OCI-M2 (cell line): ENCODE results near the gene SLC17A5.
"Not testable (repeated sequence)": the region's sequence is repeated elsewhere in the genome, so short reads cannot be mapped to it uniquely, and the experiment has no call there.

Source experiments
- DNase-seq: peaks from one replicate; lab custom pipeline; 2025; ENCODE audit not compliant: unreplicated experiment; lab: John Stamatoyannopoulos, UW

The SLC17A5 gene

DNA sequence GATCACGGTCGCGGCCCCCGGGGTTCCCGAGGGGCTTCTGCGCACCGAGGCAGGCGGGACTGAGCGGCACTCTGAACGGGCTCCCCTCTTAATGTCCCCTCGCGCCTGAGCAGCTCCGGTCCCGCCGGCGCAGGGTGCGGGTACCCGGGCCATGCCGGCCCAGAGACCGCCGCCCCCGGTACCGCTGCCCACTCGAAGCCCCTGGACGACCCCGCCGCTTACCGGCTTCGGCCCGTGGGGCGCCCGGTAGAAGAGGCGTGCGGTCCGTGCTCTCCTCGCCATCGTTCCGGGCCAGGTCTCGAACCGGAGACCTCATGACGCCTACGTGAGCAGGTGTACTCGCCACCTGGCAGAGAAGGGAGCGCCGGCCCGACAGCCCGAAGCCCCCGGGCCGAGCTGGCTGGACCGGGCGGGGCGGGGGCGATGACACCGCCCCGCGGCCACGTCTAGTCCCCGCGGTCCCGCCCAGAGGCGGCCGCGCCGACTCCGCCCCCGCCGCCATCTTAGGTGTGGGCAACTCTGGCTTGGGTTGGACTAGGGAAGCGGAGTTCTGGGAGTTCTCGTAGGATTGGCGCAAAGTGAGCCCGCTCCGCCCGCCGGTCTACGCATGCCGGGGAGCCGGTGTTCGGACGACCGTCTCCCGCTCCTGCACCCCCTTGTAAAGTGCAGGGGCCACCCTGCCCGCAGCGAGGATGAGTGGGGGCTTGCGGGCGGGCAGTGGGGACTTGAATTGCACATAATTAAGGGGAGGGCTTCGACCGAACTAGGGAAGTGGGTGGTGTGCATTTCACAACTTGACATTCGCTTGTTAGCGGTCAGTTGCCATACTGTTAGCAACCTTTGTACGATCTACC lies at the start of gene SLC17A5:
TSS of gene SLC17A5 (minus strand) at position 422 of the 854 bp plus-strand sequence. CDS start at position 316, 106 bp downstream.
- peak; percentile 85 for DNase-seq

- no peak for DNase-seq
These were observed 49.7 kb upstream of the SLC17A5 start for GRCh38 chr6:73703466-73703865.

DNA sequence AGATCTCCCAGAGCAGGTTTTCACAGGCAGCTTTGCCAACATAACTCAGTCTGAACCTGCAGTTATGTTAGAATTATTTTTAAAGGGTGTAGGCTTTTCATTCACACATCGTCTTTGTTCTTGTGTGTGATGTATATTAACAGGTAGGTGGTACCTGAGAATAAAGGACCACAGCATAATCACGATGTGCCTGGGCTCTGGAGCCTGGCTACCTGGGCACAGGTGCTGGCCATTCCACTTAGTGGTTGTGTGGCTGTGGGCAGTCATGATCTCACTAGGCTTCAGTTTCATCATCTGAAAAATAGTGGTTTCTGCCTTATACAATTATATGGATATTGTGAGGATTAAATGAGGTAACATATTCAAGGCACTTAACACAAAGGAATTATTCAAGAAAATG lies 48.7 kb upstream of the SLC17A5 start:
- DNase-seq, result no peak

GRCh38 chr6:73699676-73700459 lies 46.1 kb upstream of the SLC17A5 start:
- no peak for DNase-seq

DNA sequence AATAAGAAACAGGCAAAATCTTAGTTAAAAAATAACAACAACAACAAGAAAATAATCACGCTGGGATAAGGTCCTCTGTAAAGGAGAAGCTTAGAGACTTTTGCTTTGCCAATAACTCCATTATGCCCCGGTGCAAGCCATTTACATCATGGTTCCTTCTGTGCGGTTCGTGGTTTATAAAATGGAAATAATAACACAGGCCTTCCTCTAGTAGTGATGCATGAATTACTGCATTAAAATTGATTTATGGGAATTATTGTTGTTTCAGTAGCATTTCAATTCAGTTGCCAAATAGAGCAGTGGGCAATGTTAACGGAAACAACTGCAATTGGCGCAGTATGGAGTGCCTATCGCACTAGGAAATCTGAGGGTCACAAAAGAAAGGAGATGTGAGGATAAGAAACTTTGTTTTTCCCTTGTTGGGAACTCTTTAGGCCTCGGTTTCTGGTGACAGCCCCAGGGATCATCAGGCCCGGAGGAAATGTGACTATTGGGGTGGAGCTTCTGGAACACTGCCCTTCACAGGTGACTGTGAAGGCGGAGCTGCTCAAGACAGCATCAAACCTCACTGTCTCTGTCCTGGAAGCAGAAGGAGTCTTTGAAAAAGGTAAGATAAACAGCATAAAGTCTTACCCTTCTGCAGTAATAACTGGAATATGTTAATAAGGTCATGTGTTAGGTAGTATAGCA lies 43.3 kb upstream of the SLC17A5 start:
- DNase-seq, result no peak

- no peak for DNase-seq
These were observed 42.0 kb upstream of the SLC17A5 start, which contains the start of gene CD109 for GRCh38 chr6:73695619-73696421. TSS of gene CD109 (plus strand) at chr6:73696203. CDS start at chr6:73696216, 13 bp downstream.

GRCh38 chr6:73694711-73695411 lies 41.1 kb upstream of the SLC17A5 start:
- DNase-seq, result no peak

- DNase-seq, result no peak
These were observed 37.7 kb upstream of the SLC17A5 start for GRCh38 chr6:73691512-73691911.

GRCh38 chr6:73690056-73690455 lies 36.3 kb upstream of the SLC17A5 start:
- DNase-seq, result no peak

GRCh38 chr6:73688351-73688750 lies 34.6 kb upstream of the SLC17A5 start:
- DNase-seq, result no peak

DNA sequence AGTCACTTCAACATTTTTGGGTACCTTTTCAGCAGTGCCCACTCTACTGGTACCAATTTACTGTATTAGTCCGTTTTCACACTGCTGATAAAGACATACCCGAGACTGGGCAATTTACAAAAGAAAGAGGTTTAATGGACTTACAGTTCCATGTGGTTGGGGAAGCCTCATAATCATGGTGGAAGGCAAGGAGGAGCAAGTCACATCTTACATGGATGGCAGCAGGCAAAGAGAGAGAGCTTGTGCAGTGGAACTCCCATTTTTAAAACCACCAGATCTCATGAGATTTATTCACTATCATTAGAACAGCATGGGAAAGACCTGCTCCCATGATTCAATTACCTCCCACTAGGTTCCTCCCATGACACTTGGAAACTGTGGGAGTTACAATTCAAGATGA lies 29.8 kb upstream of the SLC17A5 start:
- not testable (repeated sequence) for DNase-seq

- no peak for DNase-seq
These were observed 26.6 kb upstream of the SLC17A5 start for GRCh38 chr6:73680289-73680918.

DNA sequence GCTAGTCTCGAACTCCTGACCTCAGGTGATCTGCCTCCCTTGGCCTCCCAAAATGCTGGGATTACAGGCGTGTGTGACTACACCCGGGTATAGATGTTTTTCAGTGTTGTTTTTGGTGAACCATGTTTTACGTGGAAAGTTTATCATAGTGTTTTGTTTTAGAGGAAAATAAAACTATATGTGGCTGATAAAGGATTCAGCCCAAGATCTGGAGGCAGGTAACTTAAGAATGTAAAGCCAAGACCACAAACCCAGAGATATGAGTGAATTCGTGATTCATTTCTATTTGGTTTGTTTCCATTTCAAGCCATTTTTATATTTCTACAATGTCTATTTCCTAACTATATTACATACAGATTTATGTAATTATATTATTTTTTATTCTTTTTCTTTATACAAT lies 26.1 kb upstream of the SLC17A5 start:
- DNase-seq, result not testable (repeated sequence)

DNA sequence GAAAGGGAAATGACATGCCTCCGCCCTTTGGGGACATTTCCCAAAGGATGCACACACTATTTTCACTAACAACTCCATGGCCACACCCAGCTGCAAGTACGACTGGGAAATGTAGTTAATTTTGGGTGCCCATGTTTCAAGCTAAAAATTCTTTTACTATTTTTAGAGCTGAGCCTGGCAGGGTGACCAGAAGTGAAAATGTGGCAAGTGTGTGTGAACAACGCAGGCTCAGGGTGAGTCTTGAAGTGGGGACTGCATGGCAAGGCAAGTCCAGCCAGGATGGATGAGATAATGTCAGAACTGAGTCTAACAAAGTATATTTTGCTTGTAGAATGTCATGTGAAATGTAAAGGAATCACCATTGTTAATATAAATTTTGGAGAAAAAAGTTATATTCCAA lies 25.2 kb upstream of the SLC17A5 start:
- DNase-seq, result no peak

- peak; percentile 81 for DNase-seq
These were observed 21.8 kb upstream of the SLC17A5 start for GRCh38 chr6:73675466-73676098.

DNA sequence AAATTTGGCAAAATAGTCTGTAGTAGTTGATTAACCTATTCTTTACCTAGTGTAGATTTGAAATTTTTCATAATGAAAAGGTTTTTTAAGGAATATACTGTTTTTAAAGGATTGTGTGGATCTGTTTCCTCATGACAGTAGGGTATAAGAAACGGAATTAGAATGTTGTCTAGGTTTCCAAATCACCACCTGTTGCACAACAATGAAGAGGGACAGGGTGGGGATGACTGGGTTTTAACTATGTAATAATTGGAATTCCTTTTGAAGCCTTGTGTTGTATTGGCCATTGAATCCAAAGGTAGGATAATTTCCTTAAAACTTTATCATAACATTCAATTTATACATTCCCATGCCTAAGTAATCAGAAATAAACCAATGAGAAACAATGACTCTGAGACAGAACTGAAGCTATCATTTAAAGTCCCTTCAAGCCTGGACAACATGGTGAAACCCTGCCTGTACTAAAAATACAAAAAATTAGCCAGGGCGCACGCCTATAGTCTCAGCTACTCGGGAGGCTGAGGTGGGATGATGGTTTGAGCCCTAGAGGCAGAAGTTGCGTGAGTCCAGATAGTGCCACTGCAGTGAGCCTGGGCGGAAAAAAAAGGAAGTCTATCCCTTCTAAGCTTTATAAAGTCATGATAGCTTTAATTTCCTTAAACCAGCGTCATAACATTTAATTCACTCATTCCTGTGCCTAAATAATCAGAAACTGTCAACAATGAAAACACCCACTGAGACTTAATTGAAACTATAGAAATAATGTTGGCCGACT lies 18.3 kb upstream of the SLC17A5 start:
- no peak for DNase-seq

- DNase-seq, result no peak
These were observed 15.2 kb upstream of the SLC17A5 start for GRCh38 chr6:73669005-73669404.

GRCh38 chr6:73667798-73668197 lies 14.0 kb upstream of the SLC17A5 start:
- DNase-seq, result no peak
